Measurements from ENCODE around the gene GNG3.

DNA sequence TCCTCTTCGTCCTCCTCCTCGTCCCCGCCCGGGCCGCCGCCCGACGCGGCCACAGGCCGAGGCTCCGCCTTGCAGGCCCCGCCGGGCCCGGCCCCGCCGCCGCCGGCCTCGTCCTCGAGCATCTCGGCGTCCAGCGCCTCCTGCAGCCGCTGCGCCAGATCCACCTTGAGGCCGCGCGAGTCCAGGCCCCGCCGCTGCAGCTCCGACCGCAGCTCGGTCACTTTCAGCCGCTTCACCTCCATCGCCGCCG, 19.4 kb downstream of the GNG3 start:
- TF ChIP-seq, protein P1, sequence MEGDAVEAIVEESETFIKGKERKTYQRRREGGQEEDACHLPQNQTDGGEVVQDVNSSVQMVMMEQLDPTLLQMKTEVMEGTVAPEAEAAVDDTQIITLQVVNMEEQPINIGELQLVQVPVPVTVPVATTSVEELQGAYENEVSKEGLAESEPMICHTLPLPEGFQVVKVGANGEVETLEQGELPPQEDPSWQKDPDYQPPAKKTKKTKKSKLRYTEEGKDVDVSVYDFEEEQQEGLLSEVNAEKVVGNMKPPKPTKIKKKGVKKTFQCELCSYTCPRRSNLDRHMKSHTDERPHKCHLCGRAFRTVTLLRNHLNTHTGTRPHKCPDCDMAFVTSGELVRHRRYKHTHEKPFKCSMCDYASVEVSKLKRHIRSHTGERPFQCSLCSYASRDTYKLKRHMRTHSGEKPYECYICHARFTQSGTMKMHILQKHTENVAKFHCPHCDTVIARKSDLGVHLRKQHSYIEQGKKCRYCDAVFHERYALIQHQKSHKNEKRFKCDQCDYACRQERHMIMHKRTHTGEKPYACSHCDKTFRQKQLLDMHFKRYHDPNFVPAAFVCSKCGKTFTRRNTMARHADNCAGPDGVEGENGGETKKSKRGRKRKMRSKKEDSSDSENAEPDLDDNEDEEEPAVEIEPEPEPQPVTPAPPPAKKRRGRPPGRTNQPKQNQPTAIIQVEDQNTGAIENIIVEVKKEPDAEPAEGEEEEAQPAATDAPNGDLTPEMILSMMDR (IDR thresholded peaks at IDR 0.05; ENCODE audit: insufficient read depth, low read depth, low read length): no peak
- TF ChIP-seq EZH2 (IDR thresholded peaks at IDR 0.05; ENCODE audit: insufficient read depth, low read length): no peak

Data from astrocyte (in vitro differentiated cells and primary cell).